Colonic mucosa (tissue), 4 donors: ENCODE measurements around the gene GFER. TPM values are rescaled to one million over a fixed set of nuclear protein-coding genes. Genes with fewer than 3 reads are reported as not detected.

Experiments
- DNase-seq: peaks from one replicate; pipeline ENCODE4 v3.0.0-alpha.2; 2020
- H3K27ac ChIP-seq: fragments of 200-600 bp; one replicate; pipeline ENCODE4 v1.8.0; 2021
- H3K27me3 ChIP-seq: fragments of 200-600 bp; one replicate; pipeline ENCODE4 v1.8.0; 2021
- H3K36me3 ChIP-seq: fragments of 200-600 bp; one replicate; pipeline ENCODE4 v1.8.0; 2021
- H3K4me1 ChIP-seq: fragments of 200-600 bp; one replicate; pipeline ENCODE4 v1.8.0; 2021; ENCODE audit warnings: mild to moderate bottlenecking
- H3K4me3 ChIP-seq: fragments of 200-600 bp; one replicate; pipeline ENCODE4 v1.8.0; 2021
- H3K9ac ChIP-seq, 2 donors: one replicate each; pipeline ENCODE4 v1.7.0; 2013; ENCODE audit warnings: control low read depth in 2 of 2, low read depth in 2 of 2, low read length in 2 of 2
- H3K9me3 ChIP-seq: fragments of 200-600 bp; one replicate; pipeline ENCODE4 v1.8.0; 2021
- CTCF ChIP-seq: fragments of 200-600 bp; IDR thresholded peaks from one replicate; pipeline ENCODE4 v1.8.0; 2022; ENCODE audit warnings: antibody characterized with exemption, mild to moderate bottlenecking
- intact Hi-C: fragments of 100-400 bp; cut with DNase I; formaldehyde crosslinking; loops from one replicate; pipeline ENCODE4 v1.14.1; 2022
- total RNA-seq, 2 donors: library from RNA; stranded (reverse); fragmentation: NEBNext Ultra II Directional in 1 of 2; extraction: Animal tissue kit (Norgen Biotek cat#: 25700) in 1 of 2; gene quantifications; one replicate each; pipeline ENCODE4 v1.2.1, GENCODE V29; 2021
- donor health status: healthy.
- donor health status: DM: no; HTN: no; CAD: no.
- donor health status: DM: no; HTN: no; CAD: no.

Gene GFER
- total RNA-seq, 2 donors from 2014 or later: 76.6 to 79.5 TPM

GRCh38 chr16:1991948-1992703, 8.1 kb downstream of the GFER start:
- no peaks in the 10 kb centered on the region for H3K9me3 ChIP-seq
- intact Hi-C loops: no loop called here
- peaks cover 23% of the 10 kb centered on the region for H3K27me3 ChIP-seq
- TF ChIP-seq CTCF: no peak
- H3K4me3 ChIP-seq: peak overlapping the region; percentile 23
- peak overlapping the region; percentile 59 for H3K27ac ChIP-seq
- H3K36me3 ChIP-seq: no peaks in the 10 kb centered on the region
- H3K9ac ChIP-seq: peak overlapping the region in 1 of 2 donors; percentile 66
- peak; percentile 99 for DNase-seq
- peaks cover 16% of the 10 kb centered on the region for H3K4me1 ChIP-seq

- H3K27ac ChIP-seq: no peak overlapping the region
Observed at GRCh38 chr16:1992704-1993317, 8.8 kb downstream of the GFER start.

GRCh38 chr16:1993731-1994131, 9.7 kb downstream of the GFER start:
- Histone ChIP-seq H3K4me3 (no peak overlapping the region), H3K9ac (no peak overlapping the region), H3K27ac (no peak overlapping the region), H3K4me1 (peaks cover 16% of the 10 kb centered on the region), H3K27me3 (peaks cover 21% of the 10 kb centered on the region), H3K36me3 (peaks cover 9% of the 10 kb centered on the region), H3K9me3 (no peaks in the 10 kb centered on the region)
- intact Hi-C loops: no loop called here
- no peak for DNase-seq
- no peak for TF ChIP-seq CTCF

More at GRCh38 chr16:1992704-1993317, 8.8 kb downstream of the GFER start:
- H3K9me3 ChIP-seq: no peaks in the 10 kb centered on the region
- intact Hi-C loops: no loop called here
- H3K36me3 ChIP-seq: peaks cover under 1% of the 10 kb centered on the region
- no peak overlapping the region for H3K4me3 ChIP-seq
- TF ChIP-seq CTCF: no peak
- peaks cover 16% of the 10 kb centered on the region for H3K4me1 ChIP-seq
- H3K27me3 ChIP-seq: peaks cover 23% of the 10 kb centered on the region
- peak; percentile 47 for DNase-seq
- no peak overlapping the region for H3K9ac ChIP-seq

DNA sequence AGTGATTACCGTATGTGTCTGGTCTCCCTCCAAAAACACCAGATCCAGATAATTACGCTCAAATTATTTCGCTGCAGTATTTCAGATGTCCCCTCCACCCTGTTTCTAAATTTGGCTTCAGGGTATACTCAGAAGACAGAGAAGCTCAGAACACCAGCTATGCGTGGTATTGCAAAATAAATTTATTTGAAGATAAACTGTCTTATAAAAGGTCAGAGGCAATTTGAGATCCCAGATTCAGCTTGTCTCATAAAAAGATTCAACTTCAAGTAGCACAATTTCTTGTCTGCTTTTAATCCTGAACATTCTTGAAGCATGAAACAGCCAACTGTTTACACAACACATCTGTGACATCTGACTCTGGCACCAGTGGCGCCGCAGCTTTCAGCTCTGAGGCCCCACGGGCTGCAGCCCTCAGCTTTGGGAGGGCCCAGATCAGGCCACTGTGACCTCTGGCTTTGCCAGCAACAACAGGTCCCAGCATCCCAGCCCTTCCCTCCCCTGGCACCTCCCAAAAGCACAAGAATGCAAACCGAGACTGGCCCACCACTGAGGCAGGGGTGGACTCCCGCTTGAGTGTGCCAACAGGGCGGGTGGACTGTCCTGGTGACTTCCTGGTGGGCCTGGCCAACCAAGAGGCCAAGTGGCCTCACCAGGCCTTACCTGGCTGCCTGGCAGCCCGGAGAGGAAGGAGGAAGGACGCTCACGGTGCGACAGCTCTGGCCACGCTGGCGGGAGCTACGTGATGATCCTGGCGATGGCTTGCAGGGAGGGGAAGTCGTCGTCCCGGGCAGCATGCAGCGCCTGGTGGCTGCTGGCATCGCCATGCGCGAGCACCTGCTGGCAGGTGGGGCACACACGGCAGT, 13.7 kb downstream of the GFER start:
- Histone ChIP-seq H3K27me3 (no peaks in the 10 kb centered on the region), H3K27ac (peak overlapping the region; percentile 45), H3K9ac (no peak overlapping the region), H3K4me1 (no peaks in the 10 kb centered on the region), H3K9me3 (no peaks in the 10 kb centered on the region), H3K4me3 (no peak overlapping the region), H3K36me3 (peaks cover 35% of the 10 kb centered on the region)
- DNase-seq: no peak
- TF ChIP-seq CTCF: no peak
- intact Hi-C loops: no loop called here

GRCh38 chr16:1998360-1998835, 14.4 kb downstream of the GFER start:
- DNase-seq: no peak
- Histone ChIP-seq H3K4me1 (no peaks in the 10 kb centered on the region), H3K27me3 (no peaks in the 10 kb centered on the region), H3K36me3 (peaks cover 39% of the 10 kb centered on the region), H3K9ac (no peak overlapping the region), H3K27ac (peak overlapping the region; percentile 27), H3K4me3 (no peak overlapping the region), H3K9me3 (no peaks in the 10 kb centered on the region)
- TF ChIP-seq CTCF: no peak
- intact Hi-C loops: no loop called here
